Measurements from ENCODE around the gene METTL21C. TPM values are rescaled to one million over a fixed set of nuclear protein-coding genes. Genes with fewer than 3 reads are reported as not detected.

Gene METTL21C
- total RNA-seq (ENCODE audit: insufficient read depth, low replicate concordance): 1.9 TPM

DNA sequence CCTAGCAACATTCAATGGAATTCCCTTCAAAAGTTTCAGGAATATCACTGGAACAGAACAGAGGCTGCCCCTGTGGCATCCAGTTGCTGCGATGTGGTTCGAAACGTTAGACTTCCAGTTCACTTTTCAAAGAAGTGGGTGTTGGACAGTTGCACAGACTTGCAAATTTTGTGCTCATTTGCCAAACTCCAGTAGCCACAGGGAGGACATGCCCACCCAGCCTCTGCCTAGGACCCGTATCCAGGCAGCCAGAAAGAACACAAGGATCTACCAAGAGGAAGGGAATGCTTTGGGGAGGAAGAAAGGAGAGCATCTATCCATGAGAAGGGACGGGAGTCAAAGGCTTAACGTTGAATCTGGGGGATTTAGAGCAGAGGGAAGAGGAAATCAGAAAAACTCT is at the start of gene METTL21C:
METTL21C (minus strand) TSS at position 108 of the 400 bp plus-strand sequence. CDS start 546 bp downstream, outside the sequence.
- DNase-seq (ENCODE audit: low spot score): no peak

DNA sequence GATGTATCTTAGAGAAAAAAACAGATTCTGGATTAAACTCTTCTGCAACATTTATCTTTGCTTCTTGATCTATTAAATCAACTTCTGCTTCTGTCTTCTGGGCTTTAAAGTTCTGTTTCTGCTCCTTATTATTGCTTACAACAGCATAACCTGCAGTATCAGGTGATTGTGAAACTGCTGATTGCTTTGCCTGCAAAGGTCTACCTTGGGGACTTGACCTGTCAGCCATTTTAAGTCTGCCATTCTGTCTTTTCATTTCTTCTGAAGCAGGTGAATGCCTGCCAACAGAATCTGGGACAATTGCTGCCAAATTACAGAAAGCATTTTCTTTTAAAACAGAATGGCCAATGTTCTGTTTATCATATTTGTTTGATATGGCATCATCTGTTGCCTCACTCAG is 47.7 kb upstream of the METTL21C start:
- no peak for DNase-seq (ENCODE audit: low spot score)

DNA sequence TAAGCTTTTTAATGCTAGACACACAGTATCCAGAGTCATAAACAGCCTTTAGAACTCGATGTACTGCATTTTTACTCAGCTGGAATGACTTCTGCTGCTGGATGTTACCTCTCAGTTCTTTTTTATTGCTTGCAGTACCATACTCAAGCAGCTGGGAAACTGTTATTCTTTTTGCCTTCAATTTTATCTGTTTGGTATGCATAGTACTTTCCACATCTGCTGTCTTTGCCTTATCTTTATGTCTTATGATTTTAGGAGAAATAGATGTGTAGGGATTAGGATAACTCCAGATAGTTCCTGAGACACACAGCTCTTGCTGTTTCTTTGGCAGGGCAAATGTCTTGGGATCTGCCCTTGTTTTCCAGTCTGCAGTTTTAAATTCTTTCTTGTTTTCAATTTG is 47.3 kb upstream of the METTL21C start:
- DNase-seq (ENCODE audit: low spot score): peak; percentile 83

DNA sequence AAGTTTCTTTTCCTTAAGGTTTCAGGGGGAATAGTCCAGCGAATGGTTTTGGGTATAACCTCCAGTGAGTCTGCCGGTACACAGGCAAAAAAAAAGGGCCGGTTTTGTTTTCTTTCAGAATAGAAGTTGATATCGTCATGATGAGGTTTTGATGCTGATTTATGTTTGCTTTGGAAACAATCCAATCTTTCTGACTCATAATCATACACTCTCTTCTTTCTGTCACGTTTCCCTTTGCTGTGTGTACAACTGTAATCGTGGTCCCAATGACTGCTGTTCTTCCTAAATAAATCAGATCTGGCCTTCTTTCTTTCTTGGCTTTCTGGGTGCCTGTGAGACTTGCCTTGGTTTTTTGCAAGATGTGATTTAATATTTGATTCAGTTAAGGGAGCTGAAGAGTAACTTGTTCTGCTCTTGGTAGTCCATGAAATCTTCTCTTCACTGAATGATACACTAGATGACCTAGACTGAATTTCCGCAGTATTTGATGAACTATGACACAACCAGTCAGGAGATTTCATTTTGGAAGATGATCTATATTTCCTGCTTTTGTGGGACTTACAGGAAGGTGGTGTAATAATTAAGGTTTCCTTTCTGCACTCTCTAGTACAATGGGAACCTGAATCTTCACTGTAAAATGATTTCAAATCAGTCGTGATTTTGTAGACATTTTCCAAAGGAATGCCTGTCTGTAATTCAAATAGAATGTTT is 34.9 kb upstream of the METTL21C start:
- DNase-seq (ENCODE audit: low spot score): peak; percentile 20

DNA sequence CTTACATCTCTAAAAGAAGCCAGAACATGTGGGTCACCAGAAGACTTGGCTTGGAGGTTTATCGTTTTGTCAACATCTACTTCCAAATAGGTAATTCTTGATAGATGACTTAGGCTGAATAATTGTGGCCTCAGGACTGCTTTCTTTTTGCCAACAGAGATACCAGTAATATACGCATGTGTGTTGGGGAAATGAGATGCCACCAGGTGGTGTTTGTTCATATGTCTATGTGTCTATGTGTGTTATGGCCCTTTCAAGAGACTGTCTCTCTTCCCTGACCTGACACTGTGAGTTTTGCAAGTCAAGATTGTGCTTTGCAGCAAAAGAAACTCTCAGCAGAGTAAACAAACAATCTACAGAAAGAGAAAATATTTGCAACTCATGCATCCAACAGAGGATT is 31.6 kb upstream of the METTL21C start:
- no peak for DNase-seq (ENCODE audit: low spot score)

DNA sequence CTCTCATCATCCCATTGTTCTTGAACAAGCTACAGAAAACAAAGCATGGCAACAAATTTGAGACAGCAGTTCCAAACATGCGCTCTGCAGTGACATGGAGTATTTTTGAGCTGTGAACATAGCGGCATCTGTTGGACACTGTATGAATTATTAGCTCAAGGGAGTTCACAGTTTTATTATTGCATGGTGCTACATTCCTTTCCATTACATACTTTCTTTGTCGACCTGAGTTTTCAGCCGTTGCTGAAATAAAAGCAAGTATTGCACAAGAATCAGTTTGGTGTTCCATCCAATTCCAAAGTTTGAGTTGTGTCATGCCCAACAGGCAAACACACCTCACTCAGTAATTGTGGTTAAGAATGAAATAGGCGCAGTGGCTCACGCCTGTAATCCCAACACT is 30.1 kb upstream of the METTL21C start:
- DNase-seq (ENCODE audit: low spot score): peak; percentile 60

DNA sequence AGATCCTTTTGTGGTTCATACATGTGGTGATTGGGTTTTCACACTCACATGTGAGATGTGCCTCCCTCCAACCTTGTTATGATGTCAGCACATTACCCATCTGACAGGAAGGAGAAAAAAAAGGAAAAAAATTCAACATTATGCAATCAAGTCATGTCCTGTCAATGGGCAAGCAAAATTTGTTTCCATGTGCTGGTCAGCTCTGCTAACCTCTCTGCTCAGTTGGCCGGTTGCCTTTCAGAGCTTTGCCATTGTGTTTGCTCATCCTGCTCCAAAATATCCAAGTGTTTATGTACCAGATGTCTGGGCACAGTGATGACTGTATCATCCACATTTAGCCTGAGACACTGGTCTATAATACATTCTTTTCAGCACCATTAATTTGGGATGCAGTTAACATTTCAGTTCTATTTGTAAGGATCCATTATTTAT is 27.0 kb upstream of the METTL21C start:
- no peak for DNase-seq (ENCODE audit: low spot score)

DNA sequence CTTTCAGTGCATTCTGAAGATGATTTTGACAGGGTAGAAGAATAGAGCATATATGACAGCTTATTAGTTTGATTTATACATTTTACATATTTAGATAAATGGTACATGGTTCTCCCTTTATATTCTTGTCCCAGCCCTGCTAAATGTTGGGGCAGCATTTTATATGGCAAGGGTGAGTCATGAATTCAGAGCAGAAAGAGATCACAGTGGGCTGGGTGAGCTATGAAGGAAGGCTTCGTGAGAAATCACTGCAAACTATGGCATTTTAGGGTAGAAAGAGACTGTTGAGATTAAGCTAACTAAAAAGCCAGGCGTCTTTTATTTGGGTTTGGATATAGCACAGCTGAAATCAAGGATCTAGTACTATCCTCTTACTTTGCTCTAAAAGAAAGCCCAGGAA is 23.9 kb upstream of the METTL21C start:
- peak; percentile 64 for DNase-seq (ENCODE audit: low spot score)

DNA sequence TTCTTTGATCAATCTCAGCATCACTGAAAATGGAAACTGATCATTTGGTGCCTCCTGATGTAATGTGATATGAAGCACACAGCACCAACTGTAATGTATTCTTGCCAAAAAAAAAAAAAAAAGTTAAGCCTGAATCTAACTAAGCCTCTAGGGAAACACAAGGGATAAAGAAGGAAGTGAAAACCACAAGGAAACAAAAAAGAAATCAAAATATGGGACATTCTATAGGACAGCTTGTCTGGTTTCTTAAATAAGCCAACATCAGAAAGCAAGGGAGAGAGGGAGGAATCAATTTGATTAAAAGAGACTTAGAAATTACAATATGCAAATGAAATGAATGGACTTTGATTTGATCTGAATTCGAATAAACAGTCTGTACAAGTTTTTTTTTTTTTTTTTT is 20.6 kb upstream of the METTL21C start:
- DNase-seq (ENCODE audit: low spot score): no peak

DNA sequence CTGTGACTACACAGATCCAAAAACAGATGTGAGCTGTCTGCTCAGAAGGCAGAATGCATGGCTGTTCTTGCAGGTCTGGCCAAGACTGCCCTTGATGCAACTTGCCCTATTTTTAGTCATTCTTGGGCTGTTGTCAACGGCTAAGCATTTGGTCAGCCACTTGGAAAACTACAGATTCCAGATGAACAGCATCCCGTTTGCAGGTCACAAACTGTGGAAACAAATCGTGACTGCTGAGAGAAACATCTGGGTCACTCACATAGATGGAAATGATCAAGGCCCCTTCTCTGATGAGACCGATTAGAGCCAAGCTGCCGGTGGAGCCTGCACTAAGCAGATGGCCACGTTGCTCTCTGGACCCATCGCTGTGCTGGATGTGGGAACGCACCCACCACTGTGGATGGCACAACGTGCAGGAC is 15.4 kb upstream of the METTL21C start:
- DNase-seq (ENCODE audit: low spot score): no peak

DNA sequence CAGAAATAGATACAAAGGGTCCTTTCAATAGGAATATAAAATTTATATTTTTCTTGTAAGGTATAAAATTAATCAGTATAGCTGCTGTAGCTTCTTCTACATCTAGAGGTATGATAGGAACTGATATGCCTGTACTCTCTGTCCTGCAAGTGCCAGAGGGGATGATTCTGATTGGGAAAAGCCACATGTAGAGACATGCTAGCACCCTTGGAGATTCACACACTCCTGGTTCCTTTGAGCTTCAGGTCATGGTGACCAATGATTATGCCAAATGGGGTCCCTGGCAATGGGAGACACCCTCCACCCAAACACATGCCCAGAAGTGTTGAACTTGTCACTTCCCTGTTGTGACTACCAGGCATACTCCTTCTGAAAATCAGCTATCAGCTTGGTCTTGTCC is 14.7 kb upstream of the METTL21C start:
- no peak for DNase-seq (ENCODE audit: low spot score)

DNA sequence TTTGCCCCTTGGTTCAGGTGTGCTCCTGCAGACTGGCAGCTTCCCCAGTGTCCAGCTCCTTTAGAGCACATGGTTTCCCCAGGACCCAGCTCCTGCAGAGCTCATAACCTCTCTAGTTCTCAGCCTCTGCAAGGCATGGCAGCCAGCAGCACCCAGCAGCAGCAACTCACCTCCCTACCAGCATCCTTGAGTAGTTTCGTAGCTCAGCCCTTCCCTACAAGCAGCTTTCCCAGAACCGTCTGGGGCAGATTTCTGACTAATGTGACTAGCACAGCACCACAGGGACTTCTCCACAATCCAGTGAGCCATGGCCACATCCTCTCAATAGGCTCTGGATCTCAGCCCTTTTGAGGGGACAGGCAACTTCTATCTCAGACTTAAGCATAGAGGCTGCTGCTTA is 14.1 kb upstream of the METTL21C start:
- no peak for DNase-seq (ENCODE audit: low spot score)

DNA sequence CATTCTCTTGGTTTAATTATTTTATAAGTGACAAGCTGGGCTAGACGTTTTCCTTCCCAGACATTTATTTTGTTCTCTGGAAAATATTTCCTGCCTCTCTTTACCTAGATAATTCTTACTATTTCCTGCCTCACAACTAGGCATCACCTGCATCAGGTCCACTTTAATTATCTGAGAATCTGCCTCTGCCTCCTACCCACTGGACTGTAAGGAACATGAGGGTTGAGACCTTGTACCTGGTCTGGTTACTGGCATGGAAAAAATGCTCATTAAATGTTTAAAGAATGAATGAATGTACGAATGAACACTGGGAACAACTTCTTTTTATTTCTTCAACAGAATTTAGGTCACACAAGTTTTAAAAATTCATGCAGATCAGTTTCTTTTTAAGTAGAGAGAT is 13.4 kb upstream of the METTL21C start:
- no peak for DNase-seq (ENCODE audit: low spot score)

DNA sequence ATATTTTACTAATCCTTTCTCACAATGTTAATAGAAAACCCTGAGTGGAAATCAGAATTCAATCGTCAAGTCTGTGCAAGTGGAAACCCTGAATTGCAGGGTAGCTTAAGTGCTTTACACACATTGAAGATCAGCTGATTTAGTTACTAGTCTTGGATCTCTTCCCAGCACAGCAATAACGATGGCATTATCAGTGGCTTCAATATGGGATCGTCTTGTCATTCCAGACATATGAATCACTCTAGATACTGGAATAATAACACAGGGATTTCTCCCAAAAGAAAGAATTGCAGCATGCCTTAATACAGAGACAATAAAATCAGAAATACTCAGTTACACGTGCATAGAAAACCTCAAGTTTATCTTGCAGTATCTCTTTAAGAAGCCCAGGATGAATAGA is 12.6 kb upstream of the METTL21C start:
- peak; percentile 78 for DNase-seq (ENCODE audit: low spot score)

DNA sequence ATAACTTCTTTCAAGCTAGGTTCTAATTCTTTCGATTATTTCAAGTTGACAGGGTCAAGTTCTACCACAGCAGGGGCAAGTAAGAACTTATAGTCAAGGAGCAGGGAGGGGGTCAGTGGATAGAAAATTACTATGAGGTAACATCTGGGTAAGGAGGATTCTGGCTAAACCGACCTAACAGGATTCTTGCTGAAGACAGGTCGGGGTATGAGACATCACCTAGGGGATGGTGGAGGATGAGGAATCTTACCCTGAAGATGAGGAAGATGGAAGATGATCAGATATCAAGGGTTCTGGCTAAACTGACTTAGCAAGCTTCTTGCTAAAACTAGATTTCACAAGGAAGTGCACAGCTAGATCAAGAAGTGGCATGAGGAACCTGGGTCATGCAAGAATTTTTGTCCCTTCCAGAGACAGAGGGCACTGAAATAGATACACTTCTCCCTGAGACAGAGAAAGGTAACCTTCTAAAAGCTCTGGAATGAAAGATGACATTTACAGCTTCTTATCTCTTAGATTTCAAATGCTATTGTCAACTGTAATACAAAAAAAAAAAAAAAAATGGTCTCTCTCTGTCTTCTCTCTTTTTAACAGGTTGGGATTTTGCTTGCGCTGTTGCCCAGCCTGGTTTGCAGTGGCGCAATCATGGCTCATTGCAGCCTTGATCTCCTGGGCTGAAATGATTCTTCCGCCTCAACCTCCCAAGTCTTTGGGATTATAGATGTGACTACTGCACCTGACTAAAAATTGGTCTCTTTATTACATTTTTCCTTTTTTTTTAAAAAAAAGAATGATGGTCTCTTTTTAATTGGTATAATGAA is 9.6 kb upstream of the METTL21C start:
- DNase-seq (ENCODE audit: low spot score): peak; percentile 76

DNA sequence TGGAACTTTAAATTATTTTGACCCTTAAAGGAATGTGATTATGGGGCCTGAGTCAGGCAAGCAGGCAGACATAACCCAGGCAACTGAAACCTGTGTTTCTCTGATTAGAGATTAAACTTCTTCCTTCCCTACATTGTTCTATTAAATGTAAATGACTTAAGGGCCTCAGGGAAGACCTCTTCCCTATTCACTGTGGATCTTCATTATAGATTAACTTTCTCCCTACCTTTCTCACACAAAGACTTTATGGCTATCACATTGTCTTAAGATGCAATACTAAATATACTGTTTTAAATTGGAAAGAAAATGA is 8.8 kb upstream of the METTL21C start:
- DNase-seq (ENCODE audit: low spot score): no peak

DNA sequence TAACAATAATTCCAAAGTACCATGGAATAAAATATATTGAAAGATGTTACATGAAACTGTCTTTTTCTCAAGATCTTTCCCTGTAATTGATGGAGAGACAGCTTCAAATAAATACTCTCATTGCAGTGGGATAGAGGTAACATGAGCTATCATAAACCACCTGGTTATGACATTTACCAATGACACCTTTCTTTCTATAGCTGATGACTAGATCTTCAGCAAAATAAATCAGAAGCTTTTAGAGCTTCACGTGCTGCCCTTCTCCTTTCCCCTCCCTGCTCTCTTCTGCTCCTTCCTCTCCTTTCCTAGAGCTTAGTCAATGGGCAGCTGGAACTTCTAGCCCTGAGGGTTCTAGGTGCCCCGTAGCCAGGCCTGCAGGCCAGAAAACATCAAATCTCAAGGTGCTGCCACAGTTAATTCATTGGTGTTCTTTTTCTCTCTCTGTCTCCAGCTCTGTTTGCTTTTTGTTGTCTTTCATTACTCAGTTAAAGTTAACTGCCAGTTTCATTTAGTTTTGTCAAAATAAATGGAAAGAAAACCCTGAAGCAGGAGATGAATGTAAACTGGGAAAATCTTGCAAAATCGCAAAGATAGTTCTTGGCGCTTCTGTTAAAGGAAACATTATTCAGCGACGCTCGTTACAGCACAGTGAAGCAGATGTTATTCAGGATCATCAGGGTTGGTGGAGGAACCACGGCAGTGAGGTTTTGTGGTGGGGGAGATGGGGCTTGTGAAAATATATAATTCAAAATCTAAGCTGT is 8.3 kb upstream of the METTL21C start:
- no peak for DNase-seq (ENCODE audit: low spot score)

DNA sequence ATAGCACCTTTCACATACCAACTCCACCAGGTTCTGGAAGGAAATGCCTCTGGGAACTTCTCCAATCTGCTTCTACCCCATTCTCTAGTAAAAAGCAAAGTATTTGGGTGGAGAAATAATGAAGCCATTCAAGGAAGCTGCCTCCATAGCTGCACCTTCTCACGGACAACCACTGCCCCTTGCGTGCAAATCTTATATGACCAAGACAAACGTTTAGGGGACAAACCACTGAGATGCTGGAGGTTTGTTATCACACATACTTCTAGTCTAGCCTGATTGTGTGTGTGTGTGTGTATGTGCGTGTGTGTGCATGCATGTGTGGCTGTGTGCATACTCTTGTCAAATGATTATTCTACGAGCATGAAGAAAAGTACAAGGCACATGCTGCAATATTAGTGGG is 6.5 kb upstream of the METTL21C start:
- DNase-seq (ENCODE audit: low spot score): no peak

DNA sequence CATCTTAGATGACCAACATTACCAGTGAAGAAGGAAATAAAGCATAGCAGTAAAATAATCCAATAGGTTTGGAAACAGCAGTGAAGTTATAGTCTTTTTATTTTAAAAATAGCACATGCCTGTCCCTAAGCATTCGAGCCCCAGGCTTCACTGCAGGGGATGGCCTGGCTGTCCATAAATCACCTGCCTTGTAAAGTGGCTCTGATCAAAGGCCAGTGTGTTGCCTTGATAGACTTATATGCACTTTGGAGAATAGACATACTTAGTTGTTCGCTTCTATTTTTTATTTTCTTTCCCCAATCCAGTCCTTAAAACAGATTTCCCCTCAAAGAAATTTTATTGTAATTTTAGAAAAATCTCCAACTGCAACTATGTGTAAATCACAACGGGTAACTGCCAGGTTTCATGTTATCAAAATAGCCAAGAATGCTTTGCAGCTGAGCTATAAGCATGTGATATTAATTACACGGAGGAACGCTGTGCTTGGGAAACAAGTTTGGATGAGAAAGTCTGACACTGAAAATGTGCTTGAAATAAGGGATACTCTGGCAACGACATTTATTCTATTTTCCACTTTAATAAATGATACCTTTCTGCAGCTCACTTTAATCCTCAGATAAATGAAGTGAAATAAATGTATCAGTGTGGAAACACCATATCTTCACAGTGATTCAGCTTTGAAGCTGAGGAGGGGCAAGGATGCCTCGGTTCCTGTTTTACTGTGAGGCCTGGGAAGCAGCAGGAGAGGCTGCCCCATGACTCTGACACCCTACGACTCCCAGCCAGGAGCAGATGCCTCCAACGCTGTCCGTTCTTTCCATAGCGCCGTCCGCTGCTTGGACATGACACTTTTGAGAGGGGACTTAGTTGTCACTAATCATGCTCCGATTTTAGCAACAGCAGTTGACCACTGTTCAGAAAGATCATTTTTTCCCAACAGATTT is 5.5 kb upstream of the METTL21C start:
- DNase-seq (ENCODE audit: low spot score): no peak

DNA sequence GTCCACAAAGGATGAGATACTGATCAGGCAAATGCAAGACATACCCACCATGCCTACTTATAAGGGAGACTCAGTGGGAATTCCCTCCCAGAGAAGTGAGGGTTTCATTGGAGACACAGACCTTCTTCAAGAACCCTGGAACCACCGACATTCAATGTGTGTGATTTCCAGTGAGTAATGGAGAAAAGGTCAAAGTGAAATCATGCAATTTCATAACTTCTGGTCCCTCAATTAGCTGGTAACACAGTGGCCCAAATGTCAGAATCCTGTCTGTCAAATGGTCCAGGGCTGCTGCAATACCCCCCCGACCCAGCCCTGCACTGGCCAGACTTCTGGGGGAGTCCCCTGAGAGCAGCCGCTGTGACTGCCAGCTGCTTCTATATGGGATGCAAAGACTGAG is 4.7 kb upstream of the METTL21C start:
- no peak for DNase-seq (ENCODE audit: low spot score)

DNA sequence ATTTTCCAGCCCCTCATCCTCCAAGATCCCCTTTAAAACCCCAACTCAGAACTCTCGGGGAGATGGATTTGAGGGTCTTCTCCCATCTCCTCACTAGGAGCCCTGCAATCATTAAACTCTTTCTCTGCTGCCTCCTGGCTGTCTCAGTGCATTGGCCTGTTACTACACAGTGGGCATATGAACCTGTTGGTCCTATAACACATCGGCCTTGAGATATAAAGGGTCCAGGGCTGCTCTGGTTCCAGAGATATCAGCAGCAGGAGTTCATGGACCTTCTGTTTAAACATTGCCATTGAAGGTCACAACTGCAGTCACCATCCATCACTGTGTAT is 3.8 kb upstream of the METTL21C start:
- DNase-seq (ENCODE audit: low spot score): no peak
